SU-DHL-6 (cell line): ENCODE data around the gene BIN1.

ENCODE experiments used
- H2AFZ ChIP-seq: fragments of 200-600 bp; sonication (generic); 2 replicates; pipeline ENCODE4 v1.6.1; 2014; ENCODE audit warnings: low read depth, mild to moderate bottlenecking, moderate library complexity, mixed read lengths, antibody characterized with exemption, low read length; ENCODE audit not compliant: severe bottlenecking
- H3F3A ChIP-seq: fragments of 200-600 bp; shearing (Covaris generic); 2 replicates; pipeline ENCODE4 v1.6.0; 2016; ENCODE audit warnings: antibody characterized with exemption, mild to moderate bottlenecking; ENCODE audit not compliant: insufficient read depth
- H3K27ac ChIP-seq: fragments of 200-600 bp; sonication (generic); 2 replicates; pipeline ENCODE4 v1.5.1; 2016; ENCODE audit warnings: low read depth, mild to moderate bottlenecking, low read length, moderate library complexity, mixed read lengths
- H3K27me3 ChIP-seq: fragments of 200-600 bp; sonication (generic), shearing (Covaris generic); 2 replicates; pipeline ENCODE4 v1.6.0; 2014; ENCODE audit warnings: mild to moderate bottlenecking, low read length
- H3K36me3 ChIP-seq: fragments of 200-600 bp; sonication (generic); 2 replicates; pipeline ENCODE4 v1.6.1; 2014; ENCODE audit warnings: mild to moderate bottlenecking, low read length, mixed read lengths
- H3K4me2 ChIP-seq: fragments of 300-600, 200-600 bp; shearing (Covaris generic), sonication (generic); 2 replicates; pipeline ENCODE4 v1.6.0; 2014; ENCODE audit warnings: low read length, low read depth, mild to moderate bottlenecking; ENCODE audit not compliant: poor library complexity, severe bottlenecking
- H3K4me3 ChIP-seq: fragments of 200-600 bp; sonication (generic); 2 replicates; pipeline ENCODE4 v1.5.1; 2014; ENCODE audit warnings: antibody characterized with exemption, low read length, mild to moderate bottlenecking, mixed read lengths; ENCODE audit not compliant: insufficient read depth, poor library complexity, severe bottlenecking
- H3K79me2 ChIP-seq: fragments of 200-600 bp; sonication (generic); 2 replicates; pipeline ENCODE4 v1.6.1; 2014; ENCODE audit warnings: mild to moderate bottlenecking, low read length, moderate library complexity; ENCODE audit not compliant: insufficient read depth
- H3K9ac ChIP-seq: fragments of 200-600 bp; sonication (generic); 2 replicates; pipeline ENCODE4 v1.7.0; 2014; ENCODE audit warnings: mild to moderate bottlenecking, low read length
- H3K9me2 ChIP-seq: fragments of 200-600 bp; sonication (generic); replicated peaks from 2 replicates; pipeline ENCODE4 v1.6.1; 2014; ENCODE audit warnings: low read length; ENCODE audit not compliant: insufficient read depth
- H3K9me3 ChIP-seq: fragments of 200-600 bp; sonication (generic); 2 replicates; pipeline ENCODE4 v1.6.1; 2014; ENCODE audit warnings: low read length, mixed read lengths; ENCODE audit not compliant: insufficient read depth
- H4K20me1 ChIP-seq: fragments of 200-600 bp; sonication (generic); 2 replicates; pipeline ENCODE4 v1.6.1; 2014; ENCODE audit warnings: low read depth, mild to moderate bottlenecking, antibody characterized with exemption, low read length, moderate library complexity, mixed read lengths
- EZH2phosphoT487 ChIP-seq: fragments of 200-600 bp; sonication (generic), shearing (Covaris generic); conservative IDR thresholded peaks from 2 replicates; pipeline ENCODE4 v1.6.1; 2018; ENCODE audit warnings: mild to moderate bottlenecking, antibody characterized with exemption, low read length, moderate library complexity, mixed read lengths
- TF ChIP-seq, protein P1 (sequence below): fragments of 200-600 bp; sonication (generic); IDR thresholded peaks from one replicate; pipeline ENCODE4 v1.5.1; 2017; ENCODE audit warnings: antibody characterized with exemption, mild to moderate bottlenecking, low read length, moderate library complexity; ENCODE audit not compliant: insufficient read depth, poor library complexity, severe bottlenecking

The BIN1 gene

DNA sequence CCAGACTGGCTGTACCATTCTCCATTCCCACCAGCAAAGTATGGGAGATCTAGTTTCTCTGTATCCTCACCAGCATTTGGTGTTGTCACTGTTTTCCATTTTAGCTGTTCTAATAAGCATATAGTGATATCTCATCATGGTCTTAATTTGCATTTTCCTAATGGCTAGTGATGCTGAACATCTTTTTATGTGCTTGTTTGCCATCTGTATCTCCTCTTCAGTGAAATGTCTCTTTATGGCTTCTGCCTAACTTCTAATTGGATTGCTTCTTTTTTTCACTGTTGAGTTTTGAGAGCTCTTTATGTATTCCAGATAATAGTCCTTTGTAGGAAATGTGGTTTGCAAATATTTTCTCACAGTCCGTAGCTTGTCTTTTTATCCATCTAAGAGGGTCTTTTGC, 18.9 kb upstream of the BIN1 start:
- Histone ChIP-seq H3K9me3 (no peaks in the 10 kb centered on the region; the same call in 1 of the 2 replicates), H3K79me2 (no peaks in the 10 kb centered on the region), H3K27ac (no peak overlapping the region), H3K9ac (no peak overlapping the region), H3K4me2 (no peak overlapping the region), H2AFZ (no peak overlapping the region), H3F3A (no peaks in the 10 kb centered on the region), H3K9me2 (no peaks in the 10 kb centered on the region), H3K4me3 (no peak overlapping the region), H3K27me3 (no peaks in the 10 kb centered on the region), H3K36me3 (no peaks in the 10 kb centered on the region), H4K20me1 (no peaks in the 10 kb centered on the region)
- TF ChIP-seq, protein P1, sequence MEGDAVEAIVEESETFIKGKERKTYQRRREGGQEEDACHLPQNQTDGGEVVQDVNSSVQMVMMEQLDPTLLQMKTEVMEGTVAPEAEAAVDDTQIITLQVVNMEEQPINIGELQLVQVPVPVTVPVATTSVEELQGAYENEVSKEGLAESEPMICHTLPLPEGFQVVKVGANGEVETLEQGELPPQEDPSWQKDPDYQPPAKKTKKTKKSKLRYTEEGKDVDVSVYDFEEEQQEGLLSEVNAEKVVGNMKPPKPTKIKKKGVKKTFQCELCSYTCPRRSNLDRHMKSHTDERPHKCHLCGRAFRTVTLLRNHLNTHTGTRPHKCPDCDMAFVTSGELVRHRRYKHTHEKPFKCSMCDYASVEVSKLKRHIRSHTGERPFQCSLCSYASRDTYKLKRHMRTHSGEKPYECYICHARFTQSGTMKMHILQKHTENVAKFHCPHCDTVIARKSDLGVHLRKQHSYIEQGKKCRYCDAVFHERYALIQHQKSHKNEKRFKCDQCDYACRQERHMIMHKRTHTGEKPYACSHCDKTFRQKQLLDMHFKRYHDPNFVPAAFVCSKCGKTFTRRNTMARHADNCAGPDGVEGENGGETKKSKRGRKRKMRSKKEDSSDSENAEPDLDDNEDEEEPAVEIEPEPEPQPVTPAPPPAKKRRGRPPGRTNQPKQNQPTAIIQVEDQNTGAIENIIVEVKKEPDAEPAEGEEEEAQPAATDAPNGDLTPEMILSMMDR: no peak
- no peak for TF ChIP-seq EZH2phosphoT487

DNA sequence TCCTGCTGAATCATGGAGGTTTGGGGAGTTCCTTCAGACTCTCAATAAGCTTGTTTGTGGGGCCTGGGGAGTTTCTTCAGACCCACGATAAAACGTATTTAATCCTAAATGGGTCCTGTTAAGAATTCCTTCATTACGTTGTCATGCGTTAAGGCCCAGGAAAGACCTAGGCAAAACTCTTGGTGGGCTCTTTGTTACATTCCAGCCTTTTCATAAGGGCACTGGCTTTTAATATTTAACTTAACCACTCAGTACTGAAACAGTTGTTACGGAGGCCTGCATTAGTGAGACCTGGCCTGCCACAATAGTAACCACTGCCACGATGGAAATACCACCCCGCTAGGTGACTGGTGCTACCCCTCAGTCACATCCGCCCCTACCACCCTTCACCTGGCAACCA, 17.5 kb upstream of the BIN1 start:
- Histone ChIP-seq H3K9me2 (no peaks in the 10 kb centered on the region), H3K9ac (no peak overlapping the region), H3F3A (no peaks in the 10 kb centered on the region), H2AFZ (no peak overlapping the region), H3K79me2 (no peaks in the 10 kb centered on the region), H4K20me1 (no peaks in the 10 kb centered on the region), H3K4me3 (no peak overlapping the region), H3K36me3 (no peaks in the 10 kb centered on the region), H3K27ac (no peak overlapping the region), H3K9me3 (no peaks in the 10 kb centered on the region; the same call in 1 of the 2 replicates), H3K4me2 (no peak overlapping the region), H3K27me3 (no peaks in the 10 kb centered on the region)
- TF ChIP-seq, protein P1: no peak
- no peak for TF ChIP-seq EZH2phosphoT487

DNA sequence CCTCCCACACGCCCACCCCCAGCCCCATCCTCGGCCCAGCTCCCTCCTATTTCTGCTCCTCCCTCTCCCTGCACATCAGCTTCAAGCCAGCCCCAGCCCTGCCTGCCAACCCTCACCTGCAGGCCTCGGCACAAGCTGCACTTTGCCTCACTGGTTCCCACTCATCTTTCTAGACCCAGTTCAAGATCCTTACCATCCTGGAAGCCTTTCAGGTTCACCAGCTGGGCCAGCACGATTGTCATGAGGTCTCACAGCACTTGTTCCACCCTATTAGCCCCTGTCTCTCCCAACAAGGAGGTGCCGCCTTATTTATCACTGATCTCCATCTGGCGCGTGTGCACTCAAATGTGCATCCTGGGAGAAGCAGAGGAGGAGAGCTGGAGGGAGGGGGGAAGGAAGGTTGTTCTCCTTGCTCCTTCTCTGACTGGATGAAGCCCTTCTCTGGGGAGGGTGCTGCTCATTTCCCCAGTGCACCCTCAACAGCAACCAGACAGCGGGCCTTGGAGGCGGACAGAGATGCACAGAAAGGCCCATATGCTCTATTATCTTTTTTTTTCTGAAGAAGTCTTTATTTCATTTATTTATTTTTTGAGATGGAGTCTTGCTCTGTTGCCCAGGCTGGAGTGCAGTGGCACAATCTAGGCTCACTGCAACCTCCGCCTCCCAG, 15.5 kb upstream of the BIN1 start:
- Histone ChIP-seq H3K27ac (no peak overlapping the region), H3K9me3 (no peaks in the 10 kb centered on the region; the same call in 1 of the 2 replicates), H3K4me2 (no peak overlapping the region), H2AFZ (no peak overlapping the region), H3K27me3 (no peaks in the 10 kb centered on the region), H4K20me1 (no peaks in the 10 kb centered on the region), H3K4me3 (no peak overlapping the region), H3K79me2 (no peaks in the 10 kb centered on the region), H3K9me2 (no peaks in the 10 kb centered on the region), H3F3A (no peaks in the 10 kb centered on the region), H3K9ac (no peak overlapping the region), H3K36me3 (no peaks in the 10 kb centered on the region)
- TF ChIP-seq, protein P1: no peak
- no peak for TF ChIP-seq EZH2phosphoT487
